Kidney epithelial cell (primary cell): ENCODE measurements around the gene YEATS2. TPM values are rescaled to one million over a fixed set of nuclear protein-coding genes. Genes with fewer than 3 reads are reported as not detected.
"Not testable (repeated sequence)": the region's sequence is repeated elsewhere in the genome, so short reads cannot be mapped to it uniquely, and the experiment has no call there.

Experiments
- DNase-seq: peaks from one replicate; pipeline ENCODE4 v3.0.0-alpha.2; 2010; ENCODE audit warnings: low read depth
- H3K27me3 ChIP-seq: 2 replicates; pipeline ENCODE4 v1.6.0; 2011; ENCODE audit warnings: low read length; ENCODE audit not compliant: control insufficient read depth, insufficient read depth
- H3K36me3 ChIP-seq: 2 replicates; pipeline ENCODE4 v1.5.1; 2011; ENCODE audit warnings: low read length; ENCODE audit not compliant: control insufficient read depth, insufficient read depth
- H3K4me3 ChIP-seq: 2 replicates; pipeline ENCODE4 v1.5.1; 2011; ENCODE audit warnings: low read depth, mild to moderate bottlenecking, control low read depth, low read length
- CTCF ChIP-seq: IDR thresholded peaks from 2 replicates; pipeline ENCODE4 v1.5.1; 2011; ENCODE audit warnings: mild to moderate bottlenecking, moderate library complexity, low read length, control low read depth, inconsistent platforms; ENCODE audit not compliant: insufficient read depth, poor library complexity, severe bottlenecking
- total RNA-seq: library from RNA; depleted of rRNA; stranded (reverse); fragments of >200 nt; gene quantifications from 2 replicates; pipeline ENCODE4 v1.2.3, GENCODE V29; 2015

Gene YEATS2
- total RNA-seq, 1 donor from 2014 or later = 30.2 TPM

DNA sequence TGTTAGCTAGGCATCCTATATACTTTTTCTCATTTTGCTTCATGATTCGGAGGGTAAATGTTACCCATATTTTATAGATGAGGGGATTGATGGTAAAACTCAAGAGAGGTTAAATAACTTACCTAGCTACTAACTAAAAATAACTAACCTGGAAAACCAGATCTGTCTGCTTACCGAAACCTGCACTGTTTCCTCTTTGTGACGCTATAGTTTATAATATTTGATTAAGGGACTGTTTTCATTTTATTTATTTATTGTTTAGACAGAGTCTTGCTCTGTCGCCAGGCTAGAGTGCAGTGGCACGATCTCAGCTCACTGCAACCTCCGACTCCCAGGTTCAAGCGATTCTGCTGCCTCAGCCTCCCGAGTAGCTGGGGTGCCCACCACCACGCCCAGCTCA is 71.9 kb downstream of the YEATS2 start:
- Histone ChIP-seq H3K36me3 (peaks cover 5% of the 10 kb centered on the region), H3K4me3 (no peak overlapping the region), H3K27me3 (no peaks in the 10 kb centered on the region)
- DNase-seq = no peak
- no peak for TF ChIP-seq CTCF

DNA sequence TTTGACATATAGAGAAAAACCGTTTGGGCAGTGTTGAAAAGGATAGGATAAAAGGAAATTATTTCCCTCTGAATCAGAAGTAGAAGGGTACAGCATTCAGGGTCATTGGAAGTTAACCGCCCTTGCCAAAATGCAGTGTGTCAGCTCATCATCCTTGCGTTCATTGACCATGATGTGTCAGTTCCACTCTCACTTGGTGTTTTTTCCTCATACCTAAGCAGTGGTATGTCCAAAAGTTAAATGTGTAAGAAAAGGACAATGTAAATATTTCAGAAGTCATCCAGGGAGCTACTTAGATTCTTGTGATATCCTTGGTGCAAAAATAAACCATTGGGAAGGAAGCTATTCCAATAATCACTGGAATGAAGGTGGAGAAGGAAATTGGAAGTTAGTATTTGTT is 77.0 kb downstream of the YEATS2 start:
- Histone ChIP-seq H3K36me3 (peaks cover 6% of the 10 kb centered on the region), H3K4me3 (no peak overlapping the region)
- no peak for DNase-seq

DNA sequence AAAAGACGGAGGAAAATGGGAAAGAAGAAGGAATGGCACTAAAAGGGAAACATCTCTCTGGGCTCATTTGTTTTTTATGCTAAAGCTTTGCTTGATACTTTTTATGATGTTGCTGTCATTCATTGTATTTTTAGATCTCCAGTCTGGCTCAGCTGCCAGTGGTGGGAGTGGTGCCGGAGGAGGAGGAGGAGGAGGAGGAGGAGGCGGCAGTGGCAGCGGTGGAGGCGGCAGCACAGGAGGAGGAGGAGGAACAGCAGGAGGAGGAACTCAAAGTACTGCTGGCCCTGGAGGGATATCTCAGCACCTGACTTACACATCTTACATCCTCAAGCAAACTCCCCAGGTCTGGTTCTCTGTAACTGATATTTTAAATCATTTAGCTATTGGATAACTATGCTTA is 78.2 kb downstream of the YEATS2 start:
- no peaks in the 10 kb centered on the region for H3K27me3 ChIP-seq
- H3K4me3 ChIP-seq = no peak overlapping the region
- no peak for TF ChIP-seq CTCF
- no peak for DNase-seq
- H3K36me3 ChIP-seq = peaks cover 6% of the 10 kb centered on the region

More for the DNA sequence above, 77.0 kb downstream of the YEATS2 start:
- H3K27me3 ChIP-seq = no peaks in the 10 kb centered on the region
- TF ChIP-seq CTCF = no peak

GRCh38 chr3:183776451-183776850 is 78.9 kb downstream of the YEATS2 start:
- DNase-seq, H3K27me3 ChIP-seq, H3K36me3 ChIP-seq, H3K4me3 ChIP-seq: not testable (repeated sequence)

DNA sequence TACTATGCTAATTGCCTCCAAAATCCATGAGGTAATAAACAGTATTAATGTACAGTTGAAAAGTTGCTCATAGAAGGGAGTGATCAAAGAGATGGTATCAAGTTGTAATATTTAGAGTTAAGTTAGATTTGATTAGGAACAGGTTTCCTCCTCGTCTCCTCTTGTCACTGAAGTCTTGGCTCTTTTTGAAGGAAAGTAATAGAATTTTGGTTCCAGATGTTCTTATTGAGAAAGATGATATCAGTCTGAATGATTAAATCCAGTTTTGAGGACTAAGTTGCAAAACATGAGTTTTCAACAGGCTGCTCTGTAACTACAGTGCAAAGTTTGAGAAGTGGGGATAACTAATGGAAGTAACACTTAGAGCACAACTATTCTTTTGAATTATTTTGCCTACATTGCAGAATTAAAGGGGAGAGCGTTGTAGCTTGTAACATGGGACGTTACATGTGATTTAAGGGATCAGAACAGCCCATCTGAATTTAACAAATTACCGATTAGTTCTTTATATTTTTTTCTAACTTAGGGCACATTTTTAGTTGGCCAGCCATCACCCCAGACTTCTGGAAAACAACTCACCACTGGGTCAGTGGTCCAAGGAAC is 79.5 kb downstream of the YEATS2 start:
- TF ChIP-seq CTCF = no peak

GRCh38 chr3:183779896-183780465 is 82.4 kb downstream of the YEATS2 start:
- DNase-seq = no peak
- Histone ChIP-seq H3K36me3 (peaks cover 4% of the 10 kb centered on the region), H3K27me3 (no peaks in the 10 kb centered on the region), H3K4me3 (no peak overlapping the region)
- TF ChIP-seq CTCF = no peak

More for the DNA sequence above, 79.5 kb downstream of the YEATS2 start:
- DNase-seq = no peak
- Histone ChIP-seq H3K4me3 (no peak overlapping the region), H3K36me3 (peaks cover 7% of the 10 kb centered on the region), H3K27me3 (no peaks in the 10 kb centered on the region)
